GM23248 (cell line): ENCODE results near the gene RAB8A.

Source experiments
- EZH2 ChIP-seq: fragments of 200-600 bp; sonication (generic); IDR thresholded peaks from 2 replicates; pipeline ENCODE4 v1.6.1; 2018; ENCODE audit warnings: antibody characterized with exemption, mild to moderate bottlenecking; ENCODE audit not compliant: insufficient read depth, poor library complexity, severe bottlenecking
- EZH2phosphoT487 ChIP-seq: fragments of 200-600 bp; sonication (generic); IDR thresholded peaks from 2 replicates; pipeline ENCODE4 v1.6.1; 2018; ENCODE audit warnings: antibody characterized with exemption, moderate library complexity, mild to moderate bottlenecking, low read depth; ENCODE audit not compliant: insufficient read depth

- no peak for TF ChIP-seq EZH2phosphoT487
- TF ChIP-seq EZH2, result no peak
These were observed 42.1 kb downstream of the RAB8A start for GRCh38 chr19:16153582-16154336.
